ENCODE results near the gene SNRNP200.

DNA sequence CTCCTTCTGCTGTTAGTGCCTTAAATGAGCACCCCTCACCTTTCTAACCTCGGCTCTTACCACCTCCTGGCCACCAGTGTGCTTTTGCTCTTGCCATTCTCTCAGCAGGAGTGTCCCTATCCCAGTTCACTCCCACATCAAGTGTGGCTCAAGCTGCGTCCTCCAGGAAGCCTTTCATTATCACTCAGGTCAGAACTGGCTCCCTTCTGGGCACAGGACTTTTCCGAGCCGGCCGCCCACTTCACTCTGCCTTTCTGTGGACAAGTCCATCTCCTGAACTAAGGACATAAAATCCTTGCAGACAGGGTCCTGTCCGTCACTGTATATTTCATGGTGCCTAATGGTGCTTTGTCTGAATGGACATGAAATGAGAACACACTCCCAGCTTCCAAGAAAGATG, 55.2 kb downstream of the SNRNP200 start:
- TF ChIP-seq POLR2AphosphoS5 (IDR thresholded peaks at IDR 0.05): no peak
- TF ChIP-seq POLR2A (IDR thresholded peaks at IDR 0.05; ENCODE audit: low read depth): no peak
- TF ChIP-seq, protein P1, sequence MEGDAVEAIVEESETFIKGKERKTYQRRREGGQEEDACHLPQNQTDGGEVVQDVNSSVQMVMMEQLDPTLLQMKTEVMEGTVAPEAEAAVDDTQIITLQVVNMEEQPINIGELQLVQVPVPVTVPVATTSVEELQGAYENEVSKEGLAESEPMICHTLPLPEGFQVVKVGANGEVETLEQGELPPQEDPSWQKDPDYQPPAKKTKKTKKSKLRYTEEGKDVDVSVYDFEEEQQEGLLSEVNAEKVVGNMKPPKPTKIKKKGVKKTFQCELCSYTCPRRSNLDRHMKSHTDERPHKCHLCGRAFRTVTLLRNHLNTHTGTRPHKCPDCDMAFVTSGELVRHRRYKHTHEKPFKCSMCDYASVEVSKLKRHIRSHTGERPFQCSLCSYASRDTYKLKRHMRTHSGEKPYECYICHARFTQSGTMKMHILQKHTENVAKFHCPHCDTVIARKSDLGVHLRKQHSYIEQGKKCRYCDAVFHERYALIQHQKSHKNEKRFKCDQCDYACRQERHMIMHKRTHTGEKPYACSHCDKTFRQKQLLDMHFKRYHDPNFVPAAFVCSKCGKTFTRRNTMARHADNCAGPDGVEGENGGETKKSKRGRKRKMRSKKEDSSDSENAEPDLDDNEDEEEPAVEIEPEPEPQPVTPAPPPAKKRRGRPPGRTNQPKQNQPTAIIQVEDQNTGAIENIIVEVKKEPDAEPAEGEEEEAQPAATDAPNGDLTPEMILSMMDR (IDR thresholded peaks at IDR 0.05): no peak
- TF ChIP-seq EP300 (IDR thresholded peaks at IDR 0.05): no peak
